Testis (tissue), 3 donors: ENCODE measurements around the gene ADAMTS12. TPM values are rescaled to one million over a fixed set of nuclear protein-coding genes. Genes with fewer than 3 reads are reported as not detected.

ENCODE experiments used
- DNase-seq: peaks from one replicate; pipeline ENCODE4 v3.0.0-alpha.2; 2019
- H3K27ac ChIP-seq, 2 donors: fragments of 200-600 bp; sonication (generic); one replicate each; pipeline ENCODE4 v1.5.1; 2019
- H3K27me3 ChIP-seq: fragments of 200-600 bp; sonication (generic); one replicate; pipeline ENCODE4 v1.5.1; 2019
- H3K36me3 ChIP-seq: fragments of 200-600 bp; sonication (generic); one replicate; pipeline ENCODE4 v1.5.1; 2017; ENCODE audit warnings: low read depth; ENCODE audit errors: missing control alignments
- H3K4me1 ChIP-seq: fragments of 200-600 bp; sonication (generic); one replicate; pipeline ENCODE4 v1.5.1; 2019
- H3K4me3 ChIP-seq, 2 donors: fragments of 200-600 bp; sonication (generic); one replicate each; pipeline ENCODE4 v1.5.1; 2017 to 2019
- H3K9me3 ChIP-seq: fragments of 200-600 bp; sonication (generic); one replicate; pipeline ENCODE4 v1.5.1; 2017
- CTCF ChIP-seq, 3 experiments: fragments of 450-650 bp in 2 of 3; fragments of 200-600 bp in 1 of 3; sonication (generic) in 1 of 3; IDR thresholded peaks; one replicate each; pipeline ENCODE4 v1.5.1; 2016 to 2019; ENCODE audit warnings: antibody characterized with exemption in 3 of 3, mild to moderate bottlenecking in 2 of 3, moderate library complexity in 1 of 3
- POLR2A ChIP-seq: fragments of 450-650 bp; IDR thresholded peaks from one replicate; pipeline ENCODE4 v1.6.1; 2017; ENCODE audit warnings: antibody characterized with exemption, mild to moderate bottlenecking, moderate library complexity
- WGBS, 2 donors: methylation state at CpG; one replicate each; pipeline ENCODE4 v1.1.5; 2018; 5-methylcytosine and 5-hydroxymethylcytosine counted together
- intact Hi-C: fragments of 100-400 bp; cut with DNase I; formaldehyde crosslinking; loops from one replicate; pipeline ENCODE4 v1.15.1; 2023; ENCODE audit warnings: low total_unique reads
- polyA plus RNA-seq: library from polyadenylated mRNA; stranded (reverse); fragments of 350-450 nt; fragmentation: Illumina TruSeq; extraction: RNeasy Lipid Tissue Mini Kit (QIAGEN cat#74804); gene quantifications from one replicate; pipeline ENCODE4 v1.2.3, GENCODE V29; 2014; ENCODE audit warnings: low read depth, low replicate concordance; ENCODE audit not compliant: insufficient read depth
- total RNA-seq, 2 donors: library from RNA; depleted of rRNA; stranded (reverse); fragments of >200 nt; gene quantifications; one replicate each; pipeline ENCODE4 v1.2.3, GENCODE V29; 2016

ADAMTS12 gene
- total and polyA plus RNA-seq, 3 donors from 2014 or later: 4.9 to 9.3 (median 7.5) TPM

GRCh38 chr5:33635582-33635981 lies 256.2 kb downstream of the ADAMTS12 start:
- no peaks in the 10 kb centered on the region for H3K27me3 ChIP-seq
- no peaks in the 10 kb centered on the region for H3K4me1 ChIP-seq
- H3K4me3 ChIP-seq: no peak overlapping the region
- 47 to 67% methylated on average over 3 of the region's 3 CpGs for WGBS, 2 donors
- DNase-seq: no peak
- H3K27ac ChIP-seq: no peak overlapping the region
- no peak for TF ChIP-seq POLR2A
- no peak for TF ChIP-seq CTCF (IDR thresholded peaks at IDR 0.05)
- no peaks in the 10 kb centered on the region for H3K9me3 ChIP-seq
- no peaks in the 10 kb centered on the region for H3K36me3 ChIP-seq
- intact Hi-C loops: no loop called here

GRCh38 chr5:33633699-33634098 lies 258.1 kb downstream of the ADAMTS12 start:
- 92 to 96% methylated on average over 2 of the region's 2 CpGs for WGBS, 2 donors

GRCh38 chr5:33631786-33632185 lies 260.0 kb downstream of the ADAMTS12 start:
- WGBS, 2 donors: 89 to 92% methylated on average over 1 of the region's 1 CpG
- H3K27ac ChIP-seq: no peak overlapping the region
- intact Hi-C loops: no loop called here

More at GRCh38 chr5:33633699-33634098, 258.1 kb downstream of the ADAMTS12 start:
- H3K36me3 ChIP-seq: no peaks in the 10 kb centered on the region
- H3K4me1 ChIP-seq: no peaks in the 10 kb centered on the region
- H3K27me3 ChIP-seq: no peaks in the 10 kb centered on the region
- intact Hi-C loops: no loop called here
- H3K4me3 ChIP-seq: no peak overlapping the region
- no peaks in the 10 kb centered on the region for H3K9me3 ChIP-seq
- TF ChIP-seq POLR2A (no peak), CTCF (IDR thresholded peaks at IDR 0.05) (no peak)
- DNase-seq: no peak
- H3K27ac ChIP-seq: no peak overlapping the region

GRCh38 chr5:33631139-33631538 lies 260.7 kb downstream of the ADAMTS12 start:
- no peak for DNase-seq
- no peaks in the 10 kb centered on the region for H3K4me1 ChIP-seq
- intact Hi-C loops: no loop called here
- no peak overlapping the region for H3K4me3 ChIP-seq
- H3K27me3 ChIP-seq: no peaks in the 10 kb centered on the region
- no peaks in the 10 kb centered on the region for H3K36me3 ChIP-seq
- H3K9me3 ChIP-seq: no peaks in the 10 kb centered on the region
- TF ChIP-seq CTCF (IDR thresholded peaks at IDR 0.05): no peak
- TF ChIP-seq POLR2A: no peak
- H3K27ac ChIP-seq: no peak overlapping the region
- WGBS, 2 donors: 91 to 93% methylated on average over 1 of the region's 1 CpG

More at GRCh38 chr5:33631786-33632185, 260.0 kb downstream of the ADAMTS12 start:
- Histone ChIP-seq H3K4me1 (no peaks in the 10 kb centered on the region), H3K27me3 (no peaks in the 10 kb centered on the region), H3K9me3 (no peaks in the 10 kb centered on the region), H3K4me3 (no peak overlapping the region), H3K36me3 (no peaks in the 10 kb centered on the region)
- TF ChIP-seq POLR2A: no peak
- no peak for TF ChIP-seq CTCF (IDR thresholded peaks at IDR 0.05)
- no peak for DNase-seq

GRCh38 chr5:33629999-33630398 lies 261.8 kb downstream of the ADAMTS12 start:
- DNase-seq: no peak
- Histone ChIP-seq H3K27ac (no peak overlapping the region), H3K36me3 (no peaks in the 10 kb centered on the region), H3K27me3 (no peaks in the 10 kb centered on the region), H3K4me1 (no peaks in the 10 kb centered on the region), H3K9me3 (no peaks in the 10 kb centered on the region), H3K4me3 (no peak overlapping the region)
- 79 to 89% methylated on average over 2 of the region's 2 CpGs for WGBS, 2 donors
- intact Hi-C loops: no loop called here
- TF ChIP-seq POLR2A (no peak), CTCF (IDR thresholded peaks at IDR 0.05) (no peak)
